Endothelial cell (in vitro differentiated cells): Measurements from ENCODE around the gene SRRM5. TPM values are rescaled to one million over a fixed set of nuclear protein-coding genes. Genes with fewer than 3 reads are reported as not detected.

Experiments
- DNase-seq: peaks from one replicate; pipeline ENCODE4 v3.0.0; 2021; ENCODE audit warnings: low spot score
- H3K27ac Mint-ChIP-seq: one replicate; pipeline ENCODE4 v1.8.0; 2021; ENCODE audit warnings: mixed read lengths, inconsistent platforms; ENCODE audit not compliant: unreplicated experiment
- H3K27me3 Mint-ChIP-seq: one replicate; pipeline ENCODE4 v1.8.0; 2021; ENCODE audit warnings: mild to moderate bottlenecking, moderate library complexity, mixed read lengths, inconsistent platforms; ENCODE audit not compliant: unreplicated experiment
- H3K36me3 Mint-ChIP-seq: one replicate; pipeline ENCODE4 v1.8.0; 2021; ENCODE audit warnings: mild to moderate bottlenecking, low read depth, mixed read lengths, inconsistent platforms; ENCODE audit not compliant: unreplicated experiment
- H3K4me1 Mint-ChIP-seq: one replicate; pipeline ENCODE4 v1.8.0; 2021; ENCODE audit warnings: mild to moderate bottlenecking, mixed read lengths, inconsistent platforms; ENCODE audit not compliant: unreplicated experiment
- H3K4me3 Mint-ChIP-seq: one replicate; pipeline ENCODE4 v1.8.0; 2021; ENCODE audit warnings: mild to moderate bottlenecking, mixed read lengths, inconsistent platforms; ENCODE audit not compliant: unreplicated experiment
- H3K9me3 Mint-ChIP-seq: one replicate; pipeline ENCODE4 v1.8.0; 2021; ENCODE audit warnings: mixed read lengths, inconsistent platforms; ENCODE audit not compliant: unreplicated experiment
- CTCF ChIP-seq: fragments of 200-600 bp; sonication (generic); IDR thresholded peaks from one replicate; pipeline ENCODE4 v1.5.0; 2021; ENCODE audit warnings: antibody characterized with exemption; ENCODE audit not compliant: unreplicated experiment
- total RNA-seq: library from RNA; stranded (reverse); fragmentation: NEBNext Ultra II Directional; extraction: Animal tissue kit (Norgen Biotek cat#: 25700); gene quantifications from one replicate; pipeline ENCODE4 v1.2.1, GENCODE V29; 2021; ENCODE audit not compliant: unreplicated experiment

SRRM5 gene
- total RNA-seq, 1 donor from 2014 or later: 0.26 TPM

- Mint-ChIP-seq H3K36me3 (peaks cover 4% of the 10 kb centered on the region), H3K4me1 (peaks cover under 1% of the 10 kb centered on the region), H3K27ac (no peak overlapping the region), H3K9me3 (no peaks in the 10 kb centered on the region), H3K27me3 (peaks cover 4% of the 10 kb centered on the region), H3K4me3 (no peak overlapping the region)
- DNase-seq: no peak
- no peak for TF ChIP-seq CTCF
Observed at GRCh38 chr19:43569657-43570056, 42.2 kb upstream of the SRRM5 start.

GRCh38 chr19:43570174-43570791, 41.6 kb upstream of the SRRM5 start:
- Mint-ChIP-seq H3K4me1 (peaks cover 6% of the 10 kb centered on the region), H3K9me3 (no peaks in the 10 kb centered on the region)
- no peak for DNase-seq

GRCh38 chr19:43572171-43572588, 39.7 kb upstream of the SRRM5 start:
- peaks cover 14% of the 10 kb centered on the region for H3K4me1 Mint-ChIP-seq
- H3K27me3 Mint-ChIP-seq: peaks cover 13% of the 10 kb centered on the region
- peak overlapping the region; percentile 71 for H3K4me3 Mint-ChIP-seq
- peak overlapping the region; percentile 81 for H3K27ac Mint-ChIP-seq
- no peak for TF ChIP-seq CTCF
- peaks cover 9% of the 10 kb centered on the region for H3K36me3 Mint-ChIP-seq
- no peaks in the 10 kb centered on the region for H3K9me3 Mint-ChIP-seq
- DNase-seq: no peak

More at GRCh38 chr19:43570174-43570791, 41.6 kb upstream of the SRRM5 start:
- Mint-ChIP-seq H3K27me3 (peaks cover 8% of the 10 kb centered on the region), H3K4me3 (no peak overlapping the region), H3K27ac (no peak overlapping the region), H3K36me3 (peaks cover 9% of the 10 kb centered on the region)
- TF ChIP-seq CTCF: no peak

GRCh38 chr19:43574424-43575155, 37.3 kb upstream of the SRRM5 start:
- H3K27ac Mint-ChIP-seq: peak overlapping the region; percentile 99
- H3K4me3 Mint-ChIP-seq: peak overlapping the region; percentile 98
- peaks cover 19% of the 10 kb centered on the region for H3K4me1 Mint-ChIP-seq
- H3K9me3 Mint-ChIP-seq: no peaks in the 10 kb centered on the region
- H3K36me3 Mint-ChIP-seq: peaks cover 9% of the 10 kb centered on the region
- TF ChIP-seq CTCF: no peak
- DNase-seq: no peak
- H3K27me3 Mint-ChIP-seq: peaks cover 17% of the 10 kb centered on the region
